Upper lobe of left lung (tissue), 4 donors: ENCODE results near the gene CNTNAP2.

ENCODE experiments used
- POLR2A ChIP-seq, 4 donors: fragments of 450-650 bp; IDR thresholded peaks; one replicate each; pipeline ENCODE4 v1.5.1; 2016 to 2017; ENCODE audit warnings: antibody characterized with exemption in 4 of 4, mild to moderate bottlenecking in 2 of 4
- POLR2AphosphoS5 ChIP-seq, 2 donors: sonication (generic); formaldehyde crosslinking; IDR thresholded peaks; one replicate each; pipeline ENCODE4 v1.5.1; 2017; ENCODE audit warnings: antibody characterized with exemption in 2 of 2
- TF ChIP-seq, protein P1 (sequence below), 6 experiments: fragments of 450-650 bp in 4 of 6; fragments of 200-600 bp in 2 of 6; sonication (generic) in 2 of 6; IDR thresholded peaks; one replicate each; pipeline ENCODE4 v1.5.1; 2016 to 2019; ENCODE audit warnings: antibody characterized with exemption in 6 of 6

DNA sequence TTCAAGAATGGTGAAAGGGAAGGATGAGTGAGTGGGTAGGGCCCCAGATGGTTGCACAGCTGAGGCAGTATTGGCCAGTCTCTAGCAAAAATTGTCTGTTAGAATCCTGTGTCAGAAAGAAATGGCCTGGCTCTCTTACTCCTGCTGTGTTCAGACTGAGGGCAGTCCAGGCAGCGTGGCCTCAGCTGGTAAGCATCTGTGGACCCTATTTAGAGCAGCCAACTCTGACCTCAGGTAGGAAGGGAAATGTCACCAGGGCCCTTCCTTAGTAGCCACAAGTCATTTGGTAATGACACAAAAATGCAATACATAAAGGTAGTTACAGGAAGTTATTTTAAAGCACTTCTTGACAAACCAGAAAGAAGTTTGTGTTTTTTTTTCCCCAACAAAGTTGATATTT, 1194.7 kb downstream of the CNTNAP2 start:
- TF ChIP-seq, protein P1, sequence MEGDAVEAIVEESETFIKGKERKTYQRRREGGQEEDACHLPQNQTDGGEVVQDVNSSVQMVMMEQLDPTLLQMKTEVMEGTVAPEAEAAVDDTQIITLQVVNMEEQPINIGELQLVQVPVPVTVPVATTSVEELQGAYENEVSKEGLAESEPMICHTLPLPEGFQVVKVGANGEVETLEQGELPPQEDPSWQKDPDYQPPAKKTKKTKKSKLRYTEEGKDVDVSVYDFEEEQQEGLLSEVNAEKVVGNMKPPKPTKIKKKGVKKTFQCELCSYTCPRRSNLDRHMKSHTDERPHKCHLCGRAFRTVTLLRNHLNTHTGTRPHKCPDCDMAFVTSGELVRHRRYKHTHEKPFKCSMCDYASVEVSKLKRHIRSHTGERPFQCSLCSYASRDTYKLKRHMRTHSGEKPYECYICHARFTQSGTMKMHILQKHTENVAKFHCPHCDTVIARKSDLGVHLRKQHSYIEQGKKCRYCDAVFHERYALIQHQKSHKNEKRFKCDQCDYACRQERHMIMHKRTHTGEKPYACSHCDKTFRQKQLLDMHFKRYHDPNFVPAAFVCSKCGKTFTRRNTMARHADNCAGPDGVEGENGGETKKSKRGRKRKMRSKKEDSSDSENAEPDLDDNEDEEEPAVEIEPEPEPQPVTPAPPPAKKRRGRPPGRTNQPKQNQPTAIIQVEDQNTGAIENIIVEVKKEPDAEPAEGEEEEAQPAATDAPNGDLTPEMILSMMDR (IDR thresholded peaks at IDR 0.05), result no peak
- TF ChIP-seq POLR2AphosphoS5 (IDR thresholded peaks at IDR 0.05) (no peak), POLR2A (IDR thresholded peaks at IDR 0.05) (no peak)
